ENCODE results near the gene CALML3.

- no peak for TF ChIP-seq EP300 (IDR thresholded peaks at IDR 0.05)
- TF ChIP-seq CTCF (IDR thresholded peaks at IDR 0.05) = no peak
- TF ChIP-seq POLR2AphosphoS5 (IDR thresholded peaks at IDR 0.05) = no peak
Measured at GRCh38 chr10:5567477-5567876, 42.7 kb downstream of the CALML3 start.
